HG03342 (cell line): ENCODE data around the gene RTL1.

Source experiments
- ATAC-seq: cut with Tn5 transposase; IDR thresholded peaks from one replicate; pipeline ENCODE4 v1.9.1; 2021; ENCODE audit warnings: mild to moderate bottlenecking, moderate library complexity; ENCODE audit not compliant: unreplicated experiment

RTL1 gene

DNA sequence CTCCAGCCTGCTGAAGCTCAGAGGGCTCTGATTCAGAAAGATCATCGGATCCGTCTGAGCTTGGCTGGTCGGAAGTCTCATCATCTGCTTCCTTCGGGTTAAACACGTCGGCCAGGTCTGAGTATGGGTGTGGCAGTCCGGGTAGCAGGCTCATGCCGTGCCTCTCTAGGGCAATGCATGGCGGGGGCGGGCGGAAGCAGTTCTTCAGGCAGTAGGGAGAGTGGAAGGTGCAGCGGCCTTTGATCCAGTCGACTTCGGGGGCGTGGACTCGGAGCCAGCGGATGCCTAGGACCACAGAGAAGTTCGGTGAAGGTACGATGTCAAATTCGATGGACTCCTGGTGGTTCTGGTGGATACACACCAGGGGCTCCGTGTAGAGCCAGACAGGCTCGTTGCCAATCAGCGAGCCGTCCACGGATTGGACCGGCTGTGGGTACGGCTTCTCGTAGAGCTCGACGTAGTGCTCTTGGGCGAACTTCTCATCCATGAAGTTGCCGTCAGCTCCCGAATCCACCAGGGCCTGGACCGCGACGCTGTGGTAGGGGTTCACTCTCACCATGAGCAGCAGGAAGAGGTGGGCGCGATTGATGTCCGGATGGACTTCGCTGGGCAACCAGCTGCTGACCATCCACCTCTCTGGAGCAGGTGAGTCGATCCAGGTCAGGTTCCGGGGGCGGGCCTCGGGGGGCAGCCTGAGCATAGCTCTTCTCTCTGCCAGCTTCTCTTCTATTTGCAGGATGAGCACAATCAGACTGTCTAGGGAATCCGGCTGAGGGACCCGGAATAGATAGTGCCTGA lies 20.3 kb downstream of the RTL1 start:
- no peak for ATAC-seq

DNA sequence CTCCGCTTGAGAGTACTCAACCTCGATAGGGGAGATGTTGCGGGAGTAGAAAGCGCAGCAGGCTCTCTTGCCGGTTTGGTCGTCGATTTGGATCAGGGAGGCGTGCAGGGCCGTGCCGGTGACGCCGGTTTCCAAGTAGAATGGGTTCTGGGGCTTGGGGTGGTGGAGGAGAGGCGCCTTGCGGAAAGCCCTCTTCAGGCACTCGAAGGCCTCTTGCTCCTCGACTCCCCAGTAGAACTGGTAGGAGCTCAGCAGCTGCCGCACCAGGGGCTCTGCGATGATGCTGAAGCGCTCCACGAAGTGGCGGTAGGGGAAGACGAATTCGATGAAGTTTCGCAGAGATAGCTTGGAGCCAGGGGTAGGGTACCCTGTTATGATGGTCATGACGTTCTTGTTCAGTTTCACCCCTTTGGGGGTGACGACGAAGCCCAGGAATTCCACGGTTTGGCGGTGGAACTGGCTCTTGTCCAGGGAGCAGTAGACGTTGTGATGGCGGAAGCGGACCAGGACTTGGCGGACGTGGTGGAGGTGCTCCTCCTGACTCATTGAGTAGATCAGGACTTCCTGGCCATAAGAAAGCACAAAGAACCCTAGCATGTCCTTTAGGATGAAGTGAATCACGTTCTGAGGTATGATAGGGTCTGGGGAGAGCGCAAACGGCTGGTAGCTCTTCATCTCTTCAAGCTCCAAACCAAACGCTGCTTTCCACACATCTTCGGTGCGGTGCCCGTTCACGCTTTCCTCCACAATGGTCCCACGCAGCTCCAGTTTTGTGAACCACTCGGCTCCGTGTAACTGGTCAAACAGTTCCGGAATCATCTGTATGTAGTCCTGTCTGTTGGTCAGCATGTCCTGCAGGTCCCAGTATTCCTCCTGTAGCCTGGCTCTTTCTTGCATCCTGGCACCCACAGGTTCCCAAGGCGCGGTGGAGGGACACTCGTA lies 21.2 kb downstream of the RTL1 start:
- no peak for ATAC-seq

DNA sequence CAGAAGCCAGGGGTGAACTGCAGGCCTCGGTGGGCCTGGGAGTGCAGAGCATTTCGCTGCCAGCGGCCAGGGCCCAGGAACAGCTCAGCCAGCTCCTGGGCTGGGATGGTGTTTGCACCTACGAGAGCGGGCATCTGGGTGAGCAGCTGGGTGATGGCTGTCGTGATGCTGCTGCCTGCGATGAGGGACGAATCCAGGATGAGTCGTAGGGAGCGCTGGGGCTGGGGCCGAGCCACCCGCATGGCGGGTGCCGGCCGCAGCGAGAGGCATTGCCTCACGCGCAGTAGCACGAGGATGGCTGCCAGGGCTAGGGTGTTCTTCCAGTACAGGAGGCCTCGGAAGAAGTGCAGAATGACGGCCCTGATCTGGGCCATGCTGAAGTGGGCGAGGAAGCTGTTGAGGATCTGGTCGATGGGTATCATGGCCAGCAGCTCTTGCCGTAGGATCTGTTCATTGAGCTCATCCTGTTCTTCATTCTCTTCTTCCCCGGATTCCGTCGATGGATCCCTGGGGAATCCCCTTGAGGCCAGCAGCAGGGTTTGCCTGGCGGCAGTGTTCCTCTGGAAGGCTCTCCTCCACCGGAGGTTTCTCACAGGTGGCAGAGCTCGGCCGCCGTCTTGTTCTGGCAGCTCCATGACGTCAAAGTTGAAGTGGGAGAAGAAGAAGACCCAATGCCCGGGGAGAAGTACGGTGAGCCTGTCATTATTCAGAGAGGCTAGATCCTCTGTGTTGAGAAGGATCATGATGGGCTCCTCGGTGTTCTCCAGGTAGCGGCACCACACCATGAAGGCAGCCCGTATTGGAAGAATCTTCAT lies 22.1 kb downstream of the RTL1 start:
- no peak for ATAC-seq

DNA sequence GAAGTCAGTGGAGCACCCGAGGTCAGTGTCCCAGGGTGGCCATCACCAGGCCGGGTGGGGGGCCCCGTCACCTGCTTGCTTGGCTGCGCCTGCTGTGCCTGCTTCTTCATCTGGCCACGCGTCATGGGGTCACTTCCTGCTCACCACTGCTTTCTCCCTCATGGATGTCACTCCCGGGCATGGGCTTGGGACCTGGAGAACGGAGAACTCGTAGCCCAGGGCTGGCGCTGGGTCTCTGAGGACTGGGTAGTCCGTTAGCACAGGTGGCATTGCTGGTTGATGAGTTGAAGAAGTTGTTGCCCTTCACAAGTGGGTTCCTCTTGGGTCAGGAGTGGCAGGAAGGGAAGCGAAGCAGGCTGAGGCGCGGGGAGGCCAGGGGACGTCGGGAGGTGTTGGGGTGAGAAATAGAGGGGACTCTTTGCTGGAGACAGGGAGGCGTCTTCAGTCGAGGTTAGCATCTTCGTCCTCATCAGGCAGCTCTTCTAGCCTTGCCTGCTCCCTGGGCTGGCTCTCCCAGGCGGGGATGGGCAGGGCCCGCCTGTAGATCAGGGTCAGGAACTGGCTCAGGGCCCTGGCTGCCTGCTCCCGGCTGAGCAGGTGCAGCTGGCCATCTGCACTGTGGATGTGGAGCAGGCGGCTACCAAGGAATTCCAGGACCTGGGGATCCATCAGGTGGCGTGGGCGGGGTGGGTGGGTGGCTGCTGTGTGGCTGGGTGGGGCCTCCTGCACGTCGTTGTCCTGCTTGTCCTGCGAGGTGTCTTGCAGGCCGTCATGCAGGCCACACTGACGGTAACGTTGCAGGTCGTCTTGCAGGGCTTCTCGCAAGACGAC lies 23.0 kb downstream of the RTL1 start:
- no peak for ATAC-seq

DNA sequence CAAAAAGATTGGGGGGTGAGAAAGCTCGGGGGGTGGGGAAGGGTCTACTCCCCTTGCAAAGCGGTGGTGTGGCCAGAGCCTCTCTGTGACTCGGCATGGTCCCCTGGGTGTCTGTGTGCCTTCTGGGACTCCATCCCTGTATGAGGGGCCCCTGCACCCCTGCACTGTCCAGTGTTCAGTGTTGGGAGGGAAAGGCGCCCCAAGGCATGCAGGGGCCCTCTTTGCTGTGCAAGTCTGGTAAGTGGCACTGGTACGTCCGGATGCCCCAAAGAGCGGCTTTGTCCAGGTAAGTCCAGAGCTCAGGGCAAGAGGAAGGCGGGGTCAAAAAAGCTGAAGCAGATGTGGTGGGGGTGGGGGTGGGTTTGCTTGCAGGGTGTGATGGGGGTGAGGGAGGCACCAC lies 23.7 kb downstream of the RTL1 start:
- no peak for ATAC-seq

DNA sequence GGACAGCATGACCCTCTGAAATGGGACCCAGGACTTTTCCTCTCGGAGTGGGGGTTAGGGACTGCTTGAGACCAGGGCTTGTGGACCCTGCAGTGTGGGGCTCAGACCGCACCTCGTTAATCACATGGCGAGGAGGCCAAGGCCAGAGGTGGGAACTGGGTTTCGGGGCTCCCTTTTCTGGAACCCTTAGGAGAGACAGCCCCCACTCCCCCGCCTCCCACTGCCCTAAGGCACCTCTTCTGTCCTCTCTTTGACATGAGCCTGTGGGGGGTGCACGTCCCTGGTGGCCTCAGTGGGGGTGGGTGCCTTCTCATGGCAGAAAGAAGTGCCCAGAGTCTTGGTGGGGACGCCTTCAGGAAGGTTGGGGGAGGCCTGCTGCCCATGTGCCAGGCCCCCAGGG lies 24.3 kb downstream of the RTL1 start:
- ATAC-seq: no peak

DNA sequence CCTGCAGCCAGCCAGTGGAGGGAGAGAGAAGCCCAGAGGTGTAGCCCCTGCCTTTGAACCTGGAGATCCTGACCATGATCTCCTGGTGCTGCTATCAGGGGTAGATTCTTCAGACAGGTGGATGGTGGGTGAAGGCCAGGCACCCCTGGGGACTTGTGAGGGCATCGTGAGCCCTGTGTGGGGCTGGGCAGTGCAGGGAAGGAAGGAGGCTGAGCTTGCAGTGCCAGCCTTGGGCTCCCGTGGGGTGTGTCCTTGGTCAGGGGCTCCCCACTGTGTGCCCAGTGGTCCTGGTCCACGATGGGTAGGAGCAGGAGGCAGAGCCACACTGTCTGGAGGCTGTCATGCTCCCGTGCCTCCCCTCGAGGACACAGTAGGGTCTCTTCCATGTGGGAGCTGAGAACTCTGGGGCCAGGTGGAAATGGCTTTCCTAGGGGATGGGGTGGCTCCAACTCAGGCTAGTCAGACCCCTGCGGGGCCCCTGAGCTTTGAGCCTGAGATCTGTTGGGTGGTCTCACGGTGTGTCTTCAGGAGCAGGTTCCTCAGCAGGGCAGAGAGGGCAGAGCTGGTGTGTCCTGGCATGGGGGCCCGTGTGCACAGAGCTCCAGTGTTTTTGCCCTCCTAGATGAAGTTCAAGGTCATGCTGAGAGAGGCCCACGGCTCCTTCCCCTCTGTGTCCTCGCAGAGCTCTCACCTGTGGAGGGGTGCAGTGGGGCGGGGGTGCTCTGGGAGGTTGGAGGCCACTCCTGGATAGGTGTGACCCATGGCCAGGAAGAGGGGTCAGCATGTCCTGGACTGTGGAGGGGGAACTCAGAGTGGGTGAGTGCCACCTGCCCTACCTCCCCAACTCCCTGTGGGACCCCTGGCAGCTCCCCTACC lies 25.0 kb downstream of the RTL1 start:
- no peak for ATAC-seq

DNA sequence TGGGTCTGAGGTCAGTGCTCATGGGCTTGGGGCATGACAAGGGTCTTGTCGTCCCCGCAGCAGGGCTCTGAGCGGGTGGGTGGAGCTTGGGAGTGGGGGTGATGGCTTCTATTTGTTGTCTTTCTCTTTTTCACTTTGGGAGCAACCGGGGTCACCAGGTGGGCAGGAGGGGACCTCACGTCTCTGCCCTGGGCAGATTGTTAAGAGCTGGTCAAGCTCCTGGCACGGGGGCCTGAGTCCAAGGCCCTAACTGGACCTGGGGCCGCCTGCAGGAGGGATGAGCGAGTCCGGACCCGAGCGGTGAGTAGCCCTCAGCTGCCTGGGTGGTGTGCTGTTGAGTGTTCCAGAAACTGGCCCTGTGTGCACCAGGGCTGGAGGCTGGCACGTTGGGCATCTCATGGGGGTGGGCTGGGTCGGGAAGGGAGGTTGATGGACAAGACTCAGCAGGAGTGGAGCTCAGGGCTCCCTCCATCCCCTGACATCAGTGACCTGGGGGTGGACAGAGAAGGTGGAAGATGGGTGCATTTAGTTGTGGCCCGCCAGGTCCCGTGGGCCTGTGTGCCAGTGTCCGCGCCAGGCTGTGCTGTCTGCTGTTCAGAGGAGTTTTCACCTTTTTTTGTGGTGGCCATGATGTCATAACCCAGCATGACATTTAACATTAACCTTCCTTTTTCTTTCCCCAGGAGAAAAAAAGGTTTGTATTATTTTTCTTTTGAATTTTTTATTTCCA lies 27.5 kb downstream of the RTL1 start:
- no peak for ATAC-seq

DNA sequence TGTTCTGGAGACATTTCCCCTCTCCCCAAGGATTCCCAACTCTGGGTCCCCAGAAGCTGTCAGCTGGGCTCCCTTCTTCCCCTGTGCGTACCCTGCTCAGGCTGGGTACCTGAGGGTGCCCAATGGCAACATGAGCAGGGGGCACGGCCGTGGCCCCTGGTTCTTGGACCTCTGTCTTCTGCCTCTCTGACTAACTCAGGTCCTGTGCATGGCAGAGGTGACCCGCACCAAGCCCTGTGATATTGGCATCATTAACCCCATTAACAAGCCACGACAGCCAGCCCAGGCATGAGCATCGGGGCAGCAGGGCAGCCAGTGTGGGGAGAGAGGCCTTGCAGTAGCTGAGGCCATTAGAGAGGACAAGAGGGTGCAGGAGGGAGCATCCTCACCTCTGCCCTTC lies 28.4 kb downstream of the RTL1 start:
- ATAC-seq: no peak

DNA sequence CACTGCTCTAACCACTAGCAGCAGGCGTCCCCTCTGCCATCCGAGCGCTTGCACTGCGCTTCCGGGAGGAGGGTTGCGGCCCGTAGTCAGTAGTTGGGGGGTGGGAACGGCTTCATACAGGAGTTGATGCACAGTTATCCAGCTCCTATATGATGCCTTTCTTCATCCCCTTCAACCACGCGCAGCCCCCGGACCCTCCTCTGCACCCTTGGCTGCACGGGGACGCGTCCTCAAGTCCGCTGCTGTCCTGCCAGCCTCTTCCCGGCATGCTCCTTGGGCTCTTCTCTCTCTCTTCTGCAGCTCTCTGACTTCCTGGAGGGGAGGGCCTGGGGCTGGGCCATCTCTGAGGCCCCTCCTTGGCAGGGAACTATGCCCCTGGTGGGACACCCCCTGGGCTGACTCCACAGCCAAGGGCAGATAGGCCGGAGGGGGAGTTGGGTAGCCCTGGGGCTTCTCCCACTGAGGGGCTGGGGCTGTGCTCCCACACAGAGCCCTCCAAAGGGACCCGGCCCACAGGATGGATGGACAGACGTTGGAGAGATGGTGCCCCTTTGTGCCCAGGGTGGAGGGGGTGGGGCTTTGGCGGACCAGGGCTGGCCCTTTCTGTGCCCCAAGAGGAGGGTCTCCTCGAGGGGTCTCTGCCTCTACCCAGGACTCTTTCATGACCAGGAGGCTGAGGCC lies 29.0 kb downstream of the RTL1 start:
- ATAC-seq: no peak

DNA sequence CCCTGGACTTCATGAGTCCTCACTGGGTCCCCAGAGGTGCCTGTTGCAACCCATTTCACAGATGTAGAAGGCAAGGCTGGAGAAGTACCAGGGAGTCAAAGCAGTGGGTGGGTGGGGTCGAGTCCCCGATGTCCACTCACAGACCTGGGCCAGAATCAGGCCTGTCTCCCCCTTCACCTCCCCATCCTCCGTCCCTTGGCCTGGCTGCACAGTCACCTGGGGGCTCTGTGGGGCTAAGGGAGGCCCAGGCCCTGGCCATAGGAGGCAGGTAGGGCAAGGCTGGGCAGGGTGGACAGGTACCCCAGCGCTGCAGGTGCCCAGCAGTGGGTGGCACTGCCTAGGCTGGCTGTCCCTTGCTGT lies 29.5 kb downstream of the RTL1 start:
- ATAC-seq: no peak

DNA sequence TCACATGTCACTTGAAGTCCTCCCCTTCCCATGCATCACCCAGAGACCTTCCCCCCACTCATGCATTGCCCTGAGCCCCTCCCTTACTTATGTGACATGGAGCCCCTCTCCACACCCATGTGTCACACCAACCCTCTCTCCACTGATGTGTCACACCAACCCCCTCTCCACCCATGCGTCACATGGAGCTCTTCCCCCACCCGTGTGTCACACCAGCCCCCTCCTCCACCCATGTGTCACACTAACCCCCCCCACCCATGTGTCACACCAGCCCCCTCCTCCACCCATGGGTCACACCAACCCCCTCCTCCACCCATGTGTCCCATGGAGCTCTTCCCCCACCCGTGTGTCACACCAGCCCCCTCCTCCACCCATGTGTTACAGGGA lies 30.4 kb downstream of the RTL1 start:
- ATAC-seq: no peak

DNA sequence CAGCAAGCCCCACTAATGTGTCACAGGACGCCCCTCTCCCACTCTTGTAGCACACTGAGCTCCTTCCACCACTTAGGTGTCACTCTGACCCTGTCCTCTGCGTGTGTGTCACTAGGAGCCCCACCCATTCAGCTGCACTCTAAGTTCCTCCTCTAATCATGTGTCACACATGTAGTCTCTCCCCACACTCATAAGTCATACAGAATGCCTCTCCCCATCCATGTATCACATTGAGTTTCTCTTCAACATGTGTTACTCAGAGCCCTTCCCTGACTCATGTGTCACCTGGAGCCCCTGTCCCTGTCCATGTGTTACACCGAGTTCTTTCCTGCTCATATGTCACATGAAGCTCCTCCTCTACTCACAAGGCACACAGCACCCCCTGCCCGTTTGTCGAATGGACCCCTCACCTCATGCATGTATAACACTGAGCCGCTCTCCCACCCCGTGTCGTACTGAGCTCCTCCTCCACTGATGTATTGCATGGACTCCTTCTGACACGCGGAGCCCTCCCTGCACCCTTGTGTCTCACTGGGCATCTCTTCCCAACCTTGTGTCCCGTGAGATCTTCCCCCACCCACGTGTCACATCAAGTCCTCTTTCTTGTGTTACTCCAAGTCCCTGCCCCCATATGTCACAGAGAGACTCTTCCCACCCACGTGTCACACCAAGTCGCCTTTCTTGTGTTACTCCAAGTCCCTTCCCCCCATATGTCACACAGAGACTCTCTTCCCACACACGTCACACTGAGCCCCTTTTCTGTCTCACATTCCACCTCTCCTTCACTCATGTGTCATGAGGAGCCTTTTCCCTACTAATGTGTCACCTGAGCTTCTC lies 31.0 kb downstream of the RTL1 start:
- no peak for ATAC-seq

DNA sequence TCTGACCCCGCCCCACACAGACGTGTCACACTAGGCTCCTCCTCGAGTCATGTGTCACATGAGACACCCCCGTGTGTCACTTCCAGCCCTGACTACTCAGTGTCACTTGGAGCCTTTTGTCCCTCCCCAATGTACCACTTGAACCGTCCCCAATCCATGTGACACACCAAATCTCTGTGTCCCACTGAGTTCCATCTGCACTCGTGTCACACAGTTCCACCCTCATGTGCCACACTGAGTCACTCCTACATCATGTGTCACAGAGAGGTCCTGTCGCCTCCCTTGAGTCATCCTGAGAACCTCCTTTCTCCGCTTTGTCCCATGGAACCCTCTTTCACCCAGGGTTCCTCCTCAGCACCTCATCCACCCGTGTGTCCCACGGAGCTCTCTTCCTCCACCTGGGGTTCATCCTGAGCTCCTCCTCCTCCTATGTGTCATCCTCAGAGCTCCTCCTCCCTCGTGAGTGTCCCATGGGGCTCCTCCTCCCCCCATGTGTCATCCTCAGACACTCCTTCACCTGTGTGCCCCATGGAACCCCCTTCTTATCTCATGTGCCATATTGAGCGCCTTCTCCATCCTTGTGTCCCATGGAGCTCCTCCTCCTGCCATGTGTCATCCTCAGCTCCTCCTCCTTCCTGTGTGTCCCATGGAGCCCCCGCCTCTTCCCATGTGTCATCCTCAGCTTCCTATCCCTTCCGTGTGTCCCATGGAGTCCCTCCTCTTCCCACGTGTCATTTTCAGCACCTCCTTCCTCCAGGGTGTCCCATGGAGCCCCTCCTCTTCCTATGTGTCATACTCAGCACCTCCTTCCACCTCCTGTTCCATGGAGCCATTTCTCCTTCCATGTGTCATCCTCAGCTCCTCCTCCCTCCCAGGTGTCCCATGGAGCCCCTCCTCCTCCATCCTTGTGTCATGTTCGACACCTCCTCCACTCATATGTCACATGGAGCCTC lies 32.0 kb downstream of the RTL1 start:
- ATAC-seq: no peak

DNA sequence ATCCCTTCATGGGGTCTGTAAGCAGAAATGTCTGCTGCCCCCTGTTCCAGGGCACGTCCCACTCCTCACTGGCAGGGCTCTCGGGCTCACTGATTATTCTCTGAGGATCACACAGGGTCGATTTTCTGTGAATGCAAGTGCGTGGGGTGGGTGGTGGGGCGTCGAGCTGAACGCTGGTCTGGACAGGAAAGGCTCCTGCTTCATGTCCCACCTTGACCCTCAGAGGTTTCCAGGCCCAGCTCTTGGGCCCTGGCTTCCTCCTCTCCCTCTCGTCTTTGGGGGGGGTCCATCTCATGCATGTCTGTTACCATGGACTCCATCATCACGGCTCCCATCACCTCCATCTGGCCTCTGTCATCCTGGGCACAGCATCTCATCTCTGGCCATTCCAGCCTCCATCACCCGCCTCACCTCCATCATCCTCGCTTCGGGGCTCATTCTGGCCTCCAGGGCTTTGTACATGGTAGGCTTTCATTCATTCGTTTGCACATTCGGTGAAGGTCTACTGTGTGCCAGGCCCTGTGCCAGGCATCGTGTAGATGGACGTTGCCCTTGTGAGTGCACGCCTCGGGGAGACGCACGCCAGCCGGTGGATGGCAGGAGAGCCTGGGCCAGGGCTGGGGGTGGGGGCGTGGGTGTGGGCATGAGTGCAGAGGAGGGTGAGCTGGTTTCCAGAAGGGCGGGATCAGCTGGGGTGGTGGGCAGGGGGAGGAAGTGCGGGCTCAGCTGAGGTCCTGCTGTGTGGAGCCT lies 34.7 kb downstream of the RTL1 start:
- no peak for ATAC-seq
